Measurements from ENCODE around the gene PARD3B.

DNA sequence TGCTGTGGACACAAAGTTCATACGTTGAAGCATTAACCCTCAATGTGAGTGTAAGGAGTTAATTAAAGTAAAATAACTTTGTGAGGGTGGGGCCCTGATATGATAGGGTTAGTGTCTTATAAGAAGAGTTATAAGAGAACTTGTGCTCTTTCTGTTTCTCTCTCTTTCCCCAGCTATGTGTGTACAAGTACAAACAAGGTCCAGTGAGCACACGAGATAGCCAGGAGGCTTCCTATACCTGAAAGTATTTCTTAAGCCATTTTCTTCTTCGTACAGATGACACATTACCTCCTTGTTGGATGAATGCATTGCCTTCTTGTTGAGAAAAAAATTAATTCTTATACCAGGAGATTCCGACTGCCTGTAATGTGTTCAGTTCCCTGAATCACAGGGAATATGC lies 301.2 kb downstream of the PARD3B start:
- TF ChIP-seq, protein P1, sequence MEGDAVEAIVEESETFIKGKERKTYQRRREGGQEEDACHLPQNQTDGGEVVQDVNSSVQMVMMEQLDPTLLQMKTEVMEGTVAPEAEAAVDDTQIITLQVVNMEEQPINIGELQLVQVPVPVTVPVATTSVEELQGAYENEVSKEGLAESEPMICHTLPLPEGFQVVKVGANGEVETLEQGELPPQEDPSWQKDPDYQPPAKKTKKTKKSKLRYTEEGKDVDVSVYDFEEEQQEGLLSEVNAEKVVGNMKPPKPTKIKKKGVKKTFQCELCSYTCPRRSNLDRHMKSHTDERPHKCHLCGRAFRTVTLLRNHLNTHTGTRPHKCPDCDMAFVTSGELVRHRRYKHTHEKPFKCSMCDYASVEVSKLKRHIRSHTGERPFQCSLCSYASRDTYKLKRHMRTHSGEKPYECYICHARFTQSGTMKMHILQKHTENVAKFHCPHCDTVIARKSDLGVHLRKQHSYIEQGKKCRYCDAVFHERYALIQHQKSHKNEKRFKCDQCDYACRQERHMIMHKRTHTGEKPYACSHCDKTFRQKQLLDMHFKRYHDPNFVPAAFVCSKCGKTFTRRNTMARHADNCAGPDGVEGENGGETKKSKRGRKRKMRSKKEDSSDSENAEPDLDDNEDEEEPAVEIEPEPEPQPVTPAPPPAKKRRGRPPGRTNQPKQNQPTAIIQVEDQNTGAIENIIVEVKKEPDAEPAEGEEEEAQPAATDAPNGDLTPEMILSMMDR (IDR thresholded peaks at IDR 0.05 in 2 of 3, conservative IDR thresholded peaks at IDR 0.05 in 1 of 3; ENCODE audit: borderline replicate concordance in 1 of 3, insufficient read depth in 1 of 3, low read depth in 2 of 3, low read length in 2 of 3): no peak
- no peak for TF ChIP-seq POLR2A (IDR thresholded peaks at IDR 0.05; ENCODE audit: borderline replicate concordance, extremely low read depth, insufficient read depth, insufficient read length)
- TF ChIP-seq EZH2phosphoT487 (IDR thresholded peaks at IDR 0.05; ENCODE audit: borderline replicate concordance): no peak
- no peak for TF ChIP-seq SP1 (IDR thresholded peaks at IDR 0.05; ENCODE audit: low read depth)
- TF ChIP-seq, protein P2, sequence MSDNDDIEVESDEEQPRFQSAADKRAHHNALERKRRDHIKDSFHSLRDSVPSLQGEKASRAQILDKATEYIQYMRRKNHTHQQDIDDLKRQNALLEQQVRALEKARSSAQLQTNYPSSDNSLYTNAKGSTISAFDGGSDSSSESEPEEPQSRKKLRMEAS (IDR thresholded peaks at IDR 0.05): no peak
- no peak for TF ChIP-seq SIN3A (IDR thresholded peaks at IDR 0.05; ENCODE audit: low read depth)
- TF ChIP-seq ZNF274 (IDR thresholded peaks at IDR 0.05; ENCODE audit: low read depth, low read length): no peak
- no peak for TF ChIP-seq EZH2 (IDR thresholded peaks at IDR 0.05)
